ENCODE results near the gene ATP9A.
"Not testable (repeated sequence)": the region's sequence is repeated elsewhere in the genome, so short reads cannot be mapped to it uniquely, and the experiment has no call there.

Gene ATP9A

DNA sequence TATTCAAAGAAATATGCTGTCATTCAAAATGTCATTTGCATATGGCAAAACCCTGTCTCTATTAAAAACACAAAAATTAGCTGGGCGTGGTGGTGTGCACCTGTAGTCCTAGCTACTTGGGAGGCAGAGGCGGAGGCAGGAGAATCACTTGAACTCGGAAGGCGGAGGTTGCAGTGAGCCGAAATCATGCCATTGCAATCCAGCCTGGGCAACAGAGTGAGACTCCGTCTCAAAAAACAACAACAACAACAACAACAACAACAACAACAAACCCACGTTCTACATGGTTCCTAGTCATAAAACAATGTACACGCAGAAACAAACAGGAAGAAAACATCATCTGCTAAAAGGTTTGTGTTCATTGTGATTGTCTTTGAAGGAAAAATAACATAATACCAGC lies 15.0 kb downstream of the ATP9A start:
- DNase-seq (ENCODE audit: low read depth), result not testable (repeated sequence)

- DNase-seq (ENCODE audit: low read depth), result peak; percentile 49
Observed at GRCh38 chr20:51752343-51752951, 15.7 kb downstream of the ATP9A start.

- no peak for DNase-seq (ENCODE audit: low read depth)
Observed at GRCh38 chr20:51750770-51751388, 17.3 kb downstream of the ATP9A start.

GRCh38 chr20:51750037-51750769 lies 18.0 kb downstream of the ATP9A start:
- DNase-seq (ENCODE audit: low read depth), result peak; percentile 88

DNA sequence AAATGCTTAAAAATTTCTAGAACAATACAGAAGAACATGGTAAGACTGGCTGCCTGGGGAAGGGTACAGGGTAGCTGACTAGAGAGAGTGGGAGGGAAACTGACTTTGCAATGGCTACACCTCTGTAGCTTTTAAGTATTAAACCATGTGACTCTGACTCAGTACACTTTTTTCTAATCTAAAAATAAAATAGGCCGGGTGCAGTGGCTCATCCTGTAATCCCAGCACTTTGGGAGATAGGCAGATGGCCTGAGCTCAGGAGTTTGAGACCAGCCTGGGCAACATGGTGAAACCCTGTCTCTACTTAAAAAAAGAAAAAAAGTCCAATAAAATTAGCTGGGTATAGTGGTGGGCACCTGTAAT lies 18.5 kb downstream of the ATP9A start:
- DNase-seq (ENCODE audit: low read depth), result no peak

DNA sequence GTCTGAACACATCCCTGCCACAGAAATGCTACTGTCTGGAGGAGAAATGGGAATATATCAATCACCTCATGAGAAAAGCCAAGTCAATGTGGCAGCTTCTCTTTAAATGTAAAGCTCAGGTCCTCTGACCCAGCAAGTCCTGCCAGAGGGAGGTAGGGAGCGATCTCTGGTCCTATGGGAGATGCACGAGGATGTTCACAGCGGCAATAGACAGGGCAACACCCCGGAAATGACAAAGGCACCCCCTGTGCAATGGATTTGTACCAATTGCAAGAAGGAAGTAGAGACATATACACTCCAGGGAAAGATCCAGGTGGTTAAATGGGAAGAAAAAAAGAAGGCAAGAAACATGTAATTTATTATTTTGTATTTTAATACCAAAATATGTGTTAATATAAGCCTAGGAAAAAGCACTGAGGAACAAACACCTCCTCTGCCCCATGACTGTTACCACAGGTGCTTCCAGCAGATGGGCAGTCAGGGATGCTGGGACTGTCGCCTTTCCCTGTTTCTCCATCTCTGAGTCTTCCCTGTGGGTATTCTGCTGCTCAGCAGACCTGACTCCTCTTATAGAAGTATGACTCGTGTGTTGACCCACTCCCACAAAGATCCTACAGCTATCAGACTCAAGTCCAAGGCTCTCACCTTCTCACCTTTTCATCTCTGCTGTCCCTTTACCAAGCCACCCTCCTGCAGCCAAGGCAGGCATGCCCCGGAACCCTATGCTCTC lies 20.8 kb downstream of the ATP9A start:
- no peak for DNase-seq (ENCODE audit: low read depth)

DNA sequence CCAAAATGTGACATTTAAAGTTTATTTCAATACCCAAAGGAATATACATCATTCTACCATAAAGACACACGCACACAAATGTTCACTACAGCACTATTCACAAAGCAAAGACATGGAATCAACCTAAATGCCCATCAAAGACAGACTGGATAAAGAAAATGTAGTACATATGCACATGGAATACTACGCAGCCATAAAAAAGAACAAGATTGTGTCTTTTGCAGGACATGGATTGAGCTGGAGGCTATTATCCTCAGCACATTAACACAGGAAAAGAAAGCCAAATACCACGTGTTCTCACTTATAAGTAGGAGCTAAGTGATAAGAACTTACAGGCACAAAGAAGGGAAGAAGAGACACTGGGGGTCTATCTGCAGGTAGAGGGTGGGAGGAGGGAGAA lies 22.4 kb downstream of the ATP9A start:
- no peak for DNase-seq (ENCODE audit: low read depth)

GRCh38 chr20:51740838-51741237 lies 27.4 kb downstream of the ATP9A start:
- no peak for DNase-seq (ENCODE audit: low read depth)

DNA sequence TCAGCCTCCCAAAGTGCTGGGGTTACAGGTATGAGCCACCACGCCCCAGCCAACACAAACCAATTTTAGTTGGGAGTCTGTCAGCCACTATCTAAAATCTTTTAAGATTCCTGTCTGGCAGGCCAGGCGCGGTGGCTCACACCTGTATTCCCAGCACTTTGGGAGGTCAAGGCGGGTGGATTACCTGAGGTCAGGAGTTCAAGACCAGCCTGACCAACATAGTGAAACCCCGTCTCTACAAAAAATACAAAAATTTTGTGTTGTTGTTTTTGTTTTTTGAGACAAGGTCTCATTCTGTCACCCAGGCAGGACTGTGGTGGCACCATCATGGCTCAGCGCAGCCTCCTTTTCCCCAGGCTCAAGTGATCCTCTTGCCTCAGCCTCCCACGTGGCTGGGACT lies 27.9 kb downstream of the ATP9A start:
- DNase-seq (ENCODE audit: low read depth), result not testable (repeated sequence)

- DNase-seq (ENCODE audit: low read depth), result no peak
Observed at GRCh38 chr20:51739722-51740249, 28.4 kb downstream of the ATP9A start.

- DNase-seq (ENCODE audit: low read depth), result no peak
Observed at GRCh38 chr20:51738877-51739447, 29.2 kb downstream of the ATP9A start.

GRCh38 chr20:51738261-51738660 lies 29.9 kb downstream of the ATP9A start:
- DNase-seq (ENCODE audit: low read depth), result not testable (repeated sequence)

DNA sequence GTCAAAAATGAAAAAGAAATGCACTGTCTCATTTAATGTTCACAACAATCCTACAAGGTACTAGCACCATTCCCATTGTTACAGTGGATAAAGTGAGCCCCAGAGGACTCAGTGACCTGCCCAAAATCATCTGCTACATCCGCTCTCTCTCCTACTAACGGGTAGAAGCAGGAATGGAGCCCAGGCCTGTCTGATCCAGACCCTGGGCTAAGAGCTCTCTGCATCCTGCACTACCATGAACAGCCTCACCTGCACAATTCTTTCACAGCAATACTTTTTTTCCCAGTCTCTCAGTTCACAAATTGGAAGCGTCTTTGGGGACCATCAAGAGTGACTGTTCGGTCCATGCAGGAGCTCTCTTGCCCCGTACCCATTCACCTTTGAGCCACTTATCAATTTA lies 31.2 kb downstream of the ATP9A start:
- DNase-seq (ENCODE audit: low read depth), result no peak

DNA sequence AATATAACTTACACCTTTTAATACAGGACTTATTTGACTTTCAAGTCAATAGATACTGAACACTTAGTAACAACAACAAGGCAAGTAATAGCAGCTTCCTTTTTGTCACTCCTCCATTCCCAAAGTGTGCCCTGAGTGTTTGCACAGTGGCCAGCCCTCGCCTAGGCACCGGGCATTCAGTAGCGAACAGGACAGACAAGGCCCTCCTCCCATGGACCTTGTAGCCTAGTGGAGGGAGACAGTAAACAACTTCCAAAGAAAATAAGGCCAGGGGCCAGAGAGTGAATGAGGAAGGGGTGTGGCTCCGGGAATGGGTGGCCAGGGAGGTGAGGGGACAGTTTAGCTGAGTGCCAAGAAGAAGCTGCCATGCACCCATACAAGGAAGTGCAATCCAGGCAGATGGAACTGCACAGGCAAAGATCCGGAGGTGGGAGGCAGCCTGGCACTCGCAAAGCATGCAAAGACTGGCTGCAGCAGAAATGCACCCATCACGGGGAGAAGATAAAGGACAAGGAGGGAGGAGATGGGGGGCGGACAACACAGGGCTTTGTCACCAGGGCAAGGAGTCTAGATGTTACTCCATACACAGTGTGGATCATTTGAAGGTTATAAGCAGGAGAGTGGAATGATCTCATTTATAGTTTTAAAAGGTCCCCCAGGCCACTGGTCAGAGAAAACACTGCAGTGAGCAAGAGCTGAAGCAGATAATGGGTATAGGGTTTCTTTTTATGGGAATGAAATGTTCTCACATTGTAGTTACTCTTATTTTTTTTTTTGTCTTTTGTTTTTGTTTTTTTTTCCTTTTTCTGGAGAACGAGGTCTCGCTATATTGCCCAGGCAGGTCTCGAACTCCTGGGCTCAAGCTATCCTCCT lies 32.2 kb downstream of the ATP9A start:
- DNase-seq (ENCODE audit: low read depth), result no peak

GRCh38 chr20:51734876-51735720 lies 33.1 kb downstream of the ATP9A start:
- DNase-seq (ENCODE audit: low read depth), result no peak

DNA sequence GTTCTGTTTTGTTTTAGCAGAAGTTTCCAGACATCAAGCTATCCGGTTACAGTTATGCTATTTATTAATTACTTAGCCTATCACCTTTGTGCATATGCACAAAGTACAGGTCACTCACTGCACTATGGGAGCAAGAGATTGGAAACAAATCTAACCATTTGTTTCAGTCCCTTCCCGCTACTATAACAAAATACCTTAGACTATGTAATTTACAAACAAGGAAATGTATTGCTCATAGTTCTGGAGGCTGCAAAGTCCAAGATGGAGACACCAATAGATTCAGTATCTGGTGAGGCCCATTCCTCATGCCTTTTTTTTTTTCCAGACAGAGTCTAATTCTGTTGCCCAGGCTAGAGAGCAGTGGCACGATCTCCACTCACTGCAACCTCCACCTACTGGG lies 35.1 kb downstream of the ATP9A start:
- no peak for DNase-seq (ENCODE audit: low read depth)

- peak; percentile 17 for DNase-seq (ENCODE audit: low read depth)
Observed at GRCh38 chr20:51732096-51732791, 35.9 kb downstream of the ATP9A start.

DNA sequence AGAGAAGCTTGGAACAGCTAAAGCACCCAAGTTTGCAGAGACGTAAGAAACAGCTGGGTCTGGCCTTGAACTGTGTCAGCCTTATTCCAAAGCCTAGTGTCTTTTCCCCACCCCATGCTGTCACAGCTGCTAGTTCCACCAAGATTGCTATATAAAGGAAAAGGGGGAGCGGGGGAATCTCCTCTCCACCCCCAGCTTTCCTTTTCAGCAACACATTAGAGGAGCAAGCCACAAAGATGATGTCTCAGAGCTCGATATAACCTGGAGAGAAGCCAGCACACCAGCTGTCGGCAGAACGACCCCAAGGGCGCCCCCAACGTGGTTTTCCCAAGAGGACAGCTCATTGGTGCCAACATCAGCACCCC lies 36.5 kb downstream of the ATP9A start:
- DNase-seq (ENCODE audit: low read depth), result no peak

DNA sequence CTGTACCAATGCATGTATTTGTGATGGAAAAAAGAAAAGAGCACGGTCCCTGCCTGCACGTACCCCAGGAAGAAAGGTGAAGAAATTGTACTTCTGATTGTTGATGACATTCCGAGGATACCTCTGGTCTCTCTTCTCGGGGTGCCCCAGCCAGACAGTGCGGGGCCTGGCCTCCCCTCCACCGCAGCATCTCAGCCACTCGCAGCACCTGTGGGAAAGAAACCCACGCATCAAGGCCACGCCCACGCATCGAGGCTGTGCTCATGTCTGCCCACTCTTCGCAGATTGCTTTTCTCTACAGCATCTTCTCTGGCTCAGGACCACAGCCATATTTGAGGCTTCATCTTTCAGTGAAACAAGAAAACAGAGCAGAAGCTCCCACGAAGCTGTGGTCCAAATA lies 38.4 kb downstream of the ATP9A start:
- DNase-seq (ENCODE audit: low read depth), result no peak

GRCh38 chr20:51728737-51729136 lies 39.5 kb downstream of the ATP9A start:
- DNase-seq (ENCODE audit: low read depth), result no peak
